Cerebellar nuclear complex (tissue), 1 donor: ENCODE data around the gene EDEM1.
"Not testable (repeated sequence)": the region's sequence is repeated elsewhere in the genome, so short reads cannot be mapped to it uniquely, and the experiment has no call there.

ENCODE experiments used
- DNase-seq, 2 experiments: peaks; one replicate each; lab custom pipeline; 2025; lab: John Stamatoyannopoulos, UW

Gene EDEM1

DNA sequence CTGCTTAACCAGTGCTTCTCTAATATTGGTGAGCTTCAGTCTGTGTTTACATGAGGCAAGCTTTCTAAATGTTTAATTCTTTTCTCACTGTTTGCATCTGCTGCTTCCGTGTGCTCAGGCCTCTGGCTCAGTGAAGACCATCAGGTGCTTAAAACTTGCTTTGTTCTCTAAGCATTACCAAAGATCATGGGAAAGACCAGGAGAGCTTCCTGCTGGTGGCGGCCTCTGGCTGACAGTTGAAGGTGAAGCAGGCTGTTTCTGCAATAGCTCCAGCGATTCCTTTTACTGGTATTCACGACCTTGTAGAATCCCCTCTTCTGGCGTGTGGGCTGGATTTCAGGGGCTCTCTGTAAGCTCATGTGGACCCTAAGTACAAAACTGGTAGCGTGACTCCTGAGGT lies 45.1 kb downstream of the EDEM1 start:
- no peak for DNase-seq

DNA sequence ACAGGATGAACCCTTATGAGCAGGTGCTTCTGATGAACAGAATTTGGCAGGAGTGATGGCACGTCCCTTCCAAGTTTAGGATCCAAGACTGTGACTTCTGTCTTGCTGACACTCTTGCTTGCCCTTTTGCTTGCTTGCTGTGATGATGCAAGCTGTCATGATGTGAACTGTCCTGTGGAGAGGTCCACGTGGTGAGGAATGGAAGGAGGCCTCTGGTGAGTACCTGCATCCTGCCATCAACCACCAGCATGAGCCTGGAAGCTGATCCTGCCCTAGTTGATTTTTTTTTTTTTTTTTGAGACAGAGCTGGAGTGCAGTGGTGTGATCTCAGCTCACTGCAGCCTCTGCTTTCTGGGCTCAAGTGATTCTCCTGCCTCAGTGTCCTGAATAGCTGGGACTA lies 45.5 kb downstream of the EDEM1 start:
- no peak for DNase-seq

- DNase-seq: no peak
Measured at GRCh38 chr3:5235655-5236054, 48.1 kb downstream of the EDEM1 start.

DNA sequence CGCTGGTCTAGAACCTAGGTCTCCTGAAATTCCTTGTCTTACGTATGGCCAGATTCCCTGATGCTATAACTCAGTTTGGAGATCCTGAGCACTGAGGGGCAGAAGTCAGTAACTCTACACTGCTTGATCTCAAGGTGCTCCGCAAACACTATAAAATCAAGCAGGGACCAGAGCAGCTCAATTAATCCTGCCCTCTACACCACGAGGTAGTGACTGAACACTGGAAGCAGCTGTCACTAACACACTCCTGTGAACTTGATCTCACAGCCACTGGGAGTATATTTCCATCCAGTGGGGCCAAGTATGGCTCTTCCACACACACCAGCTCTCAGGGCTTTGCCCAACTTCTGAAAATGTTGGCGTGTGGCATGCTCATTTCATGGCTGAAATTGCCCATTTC lies 51.0 kb downstream of the EDEM1 start:
- DNase-seq: no peak

DNA sequence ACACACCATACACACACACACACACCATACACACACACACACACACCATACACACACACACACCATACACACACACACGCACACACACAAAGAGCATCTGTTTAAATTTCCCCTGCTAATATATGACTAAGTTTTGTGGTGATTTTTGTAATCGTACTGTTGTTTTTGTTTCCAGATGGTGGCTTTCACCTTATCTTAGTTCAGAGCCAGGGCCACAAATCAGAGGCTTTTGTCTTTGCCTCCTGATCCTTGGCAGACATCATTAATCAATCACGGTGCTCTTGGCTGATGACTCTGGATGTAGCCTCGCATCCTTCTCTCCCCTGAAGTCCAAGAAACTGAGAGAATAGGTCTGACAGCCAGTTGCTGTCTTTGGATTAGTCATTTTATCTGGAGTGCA lies 52.1 kb downstream of the EDEM1 start:
- DNase-seq: no peak

DNA sequence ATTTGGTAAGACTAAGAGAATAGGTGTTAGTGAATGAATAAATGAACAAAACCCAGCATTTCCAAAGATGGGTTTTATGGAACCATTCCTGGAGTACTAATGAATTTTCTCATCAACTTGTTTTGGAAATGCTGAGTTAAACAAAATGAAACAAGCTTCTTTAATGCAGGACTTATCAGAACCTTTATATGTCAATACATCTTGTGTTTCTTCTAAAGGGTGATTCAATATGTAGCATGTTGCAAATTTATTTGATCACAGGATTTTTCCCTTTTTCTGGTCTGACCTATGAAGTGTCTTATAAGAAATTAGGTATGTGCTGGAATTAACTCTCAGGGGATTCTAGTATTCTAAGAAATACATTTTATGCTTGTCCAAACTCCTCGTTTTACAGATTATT lies 53.2 kb downstream of the EDEM1 start:
- DNase-seq: no peak

- not testable (repeated sequence) for DNase-seq
Measured at GRCh38 chr3:5242785-5243184, 55.3 kb downstream of the EDEM1 start.

DNA sequence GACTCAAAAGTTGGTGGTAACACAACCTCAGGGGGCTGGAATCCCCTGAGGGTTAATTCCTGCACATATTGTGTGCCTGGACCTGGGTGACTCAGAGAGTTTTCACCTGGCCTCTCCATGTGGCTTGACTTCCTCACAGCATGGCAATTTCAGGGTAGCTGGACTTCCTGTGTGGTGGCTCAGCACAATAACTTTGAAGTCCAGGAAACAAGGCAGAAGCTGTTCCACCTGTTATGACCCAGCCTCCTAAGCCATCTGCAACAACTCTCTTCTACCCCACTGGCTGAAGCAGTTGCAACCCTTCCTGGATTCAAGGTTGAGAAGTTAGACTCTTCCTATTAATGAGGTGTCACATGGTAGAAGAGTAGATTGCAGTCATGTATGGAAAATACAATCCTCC lies 58.4 kb downstream of the EDEM1 start:
- no peak for DNase-seq

GRCh38 chr3:5248822-5249221 lies 61.3 kb downstream of the EDEM1 start:
- DNase-seq: no peak

- no peak for DNase-seq
Measured at GRCh38 chr3:5250467-5251195, 63.1 kb downstream of the EDEM1 start.

DNA sequence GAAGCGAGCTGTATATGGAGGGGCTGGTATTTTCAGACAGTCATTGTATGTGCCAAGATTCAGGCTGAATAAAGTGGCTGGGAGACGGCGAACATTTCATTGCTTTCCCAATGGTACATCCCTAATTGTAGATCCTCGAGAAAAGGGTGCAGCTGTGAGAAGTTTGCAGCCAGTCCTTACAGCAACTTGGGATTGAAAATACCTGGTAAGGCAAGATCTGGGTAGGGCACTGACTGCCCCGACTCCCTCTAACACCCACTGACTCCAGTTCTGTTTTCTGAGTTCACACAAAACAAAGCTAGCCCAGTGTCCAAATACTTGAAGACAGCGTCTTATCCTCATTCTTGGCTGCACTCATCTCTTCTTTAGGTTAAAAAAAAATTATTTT lies 63.7 kb downstream of the EDEM1 start:
- DNase-seq: no peak

DNA sequence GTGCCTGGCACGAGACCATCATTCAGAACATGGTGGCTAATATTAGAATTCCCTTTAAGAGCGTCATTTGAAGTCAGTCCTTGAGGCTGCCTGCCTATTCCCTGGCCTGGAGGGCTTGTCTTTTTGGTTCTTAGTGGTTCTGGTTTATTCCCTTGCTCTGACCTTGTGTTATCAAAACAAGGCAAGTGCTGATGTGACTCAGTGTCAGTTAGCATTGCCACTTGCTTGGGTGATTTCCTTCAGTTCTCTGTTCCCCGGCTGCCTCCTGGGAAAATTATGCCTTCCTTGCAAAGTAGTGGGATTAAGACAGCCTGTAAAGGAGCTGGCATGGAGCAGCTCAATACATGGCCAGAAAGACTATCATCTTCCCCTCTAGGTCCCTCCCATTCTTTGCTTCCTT lies 64.6 kb downstream of the EDEM1 start:
- DNase-seq: no peak

- DNase-seq: no peak
Measured at GRCh38 chr3:5254281-5255048, 67.0 kb downstream of the EDEM1 start.

GRCh38 chr3:5255404-5256344 lies 68.2 kb downstream of the EDEM1 start:
- DNase-seq: no peak

- DNase-seq: no peak
Measured at GRCh38 chr3:5258526-5258925, 71.0 kb downstream of the EDEM1 start.

DNA sequence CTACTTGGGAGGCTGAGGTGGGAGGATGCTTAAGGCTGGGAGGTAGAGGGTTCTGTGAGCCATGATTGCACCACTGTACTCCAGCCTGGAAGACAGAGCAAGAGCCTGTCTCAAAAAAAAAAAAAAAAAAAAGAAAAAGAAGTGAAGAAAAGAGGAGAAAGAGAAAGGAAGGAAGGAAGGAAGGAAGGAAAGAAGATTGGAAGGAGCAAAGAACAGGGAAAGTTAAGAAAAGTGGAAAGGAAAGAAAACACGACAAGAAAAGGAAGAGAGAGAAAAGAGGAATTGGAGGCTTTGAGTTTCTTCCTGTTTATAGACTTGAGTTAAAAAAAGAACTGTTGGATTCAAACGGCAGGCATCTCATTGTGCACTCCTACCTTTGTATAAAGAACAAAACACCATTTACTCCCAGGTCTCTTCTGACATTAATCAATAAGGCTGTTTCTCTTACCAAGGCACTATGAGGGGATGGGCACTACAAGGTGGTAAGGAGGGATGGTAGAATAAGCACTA lies 73.5 kb downstream of the EDEM1 start:
- DNase-seq: no peak

DNA sequence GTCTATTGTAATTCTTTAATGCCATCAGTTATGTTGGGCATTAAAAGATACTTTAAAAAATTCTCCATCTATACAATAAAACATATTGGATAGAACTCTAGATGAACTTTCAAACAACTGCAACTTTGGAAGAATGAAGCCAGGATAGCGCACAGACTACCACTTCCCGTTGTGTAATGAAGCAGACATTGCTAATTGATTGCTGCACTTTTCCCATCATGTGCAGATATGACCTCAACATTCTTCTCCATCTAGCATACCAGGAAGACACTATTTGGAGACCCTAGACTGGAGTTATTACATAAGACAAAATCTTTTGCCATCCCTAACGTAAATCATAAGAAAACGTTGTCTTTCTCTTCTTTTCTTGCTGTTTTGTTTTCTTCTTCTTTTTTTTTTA lies 75.0 kb downstream of the EDEM1 start:
- no peak for DNase-seq

- DNase-seq: no peak
Measured at GRCh38 chr3:5264093-5264600, 76.6 kb downstream of the EDEM1 start.

GRCh38 chr3:5264896-5265770 lies 77.6 kb downstream of the EDEM1 start:
- DNase-seq: no peak

GRCh38 chr3:5267252-5267651 lies 79.7 kb downstream of the EDEM1 start:
- no peak for DNase-seq

DNA sequence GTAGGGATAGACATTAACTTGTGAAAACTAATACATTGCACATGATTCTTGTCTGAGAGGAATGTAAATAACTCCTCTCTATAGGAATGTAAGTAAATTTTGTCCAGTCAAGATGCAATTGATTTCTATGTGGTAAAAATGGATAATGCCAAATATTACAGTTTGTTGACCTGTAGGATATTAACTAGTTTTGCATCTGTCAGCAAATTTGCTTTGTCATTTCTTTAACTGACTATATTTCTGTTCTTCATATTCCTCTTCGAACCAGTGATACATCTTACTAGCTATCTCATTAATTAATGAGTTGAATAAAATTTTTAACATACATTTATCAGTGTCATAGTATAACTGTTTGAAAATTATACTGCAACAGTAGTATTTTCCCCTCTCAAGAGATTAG lies 80.4 kb downstream of the EDEM1 start:
- DNase-seq: no peak
